AG08396 (cell line): ENCODE results near the gene PROM1.
A peak's percentile ranks its signal among the peaks of the same experiment; 100 is the strongest.

Experiments
- DNase-seq: peaks from one replicate; pipeline ENCODE4 v3.0.0; 2012; ENCODE audit warnings: low spot score, mixed read lengths

PROM1 gene

GRCh38 chr4:16062601-16063000 lies 21.2 kb downstream of the PROM1 start:
- no peak for DNase-seq

- no peak for DNase-seq
These were observed 27.0 kb downstream of the PROM1 start for GRCh38 chr4:16056681-16057385.

GRCh38 chr4:16055873-16056272 lies 27.9 kb downstream of the PROM1 start:
- DNase-seq = no peak

- DNase-seq = no peak
These were observed 28.4 kb downstream of the PROM1 start for GRCh38 chr4:16055471-16055870.

GRCh38 chr4:16052939-16053338 lies 30.9 kb downstream of the PROM1 start:
- no peak for DNase-seq

- DNase-seq = no peak
These were observed 31.8 kb downstream of the PROM1 start for GRCh38 chr4:16051980-16052379.

GRCh38 chr4:16051132-16051531 lies 32.7 kb downstream of the PROM1 start:
- no peak for DNase-seq

GRCh38 chr4:16050669-16051068 lies 33.2 kb downstream of the PROM1 start:
- no peak for DNase-seq

GRCh38 chr4:16048619-16049419 lies 35.0 kb downstream of the PROM1 start:
- no peak for DNase-seq

- DNase-seq = no peak
These were observed 38.1 kb downstream of the PROM1 start for GRCh38 chr4:16045687-16046086.

- DNase-seq = no peak
These were observed 40.0 kb downstream of the PROM1 start for GRCh38 chr4:16043642-16044498.

GRCh38 chr4:16039139-16039538 lies 44.7 kb downstream of the PROM1 start:
- DNase-seq = no peak

GRCh38 chr4:16037901-16038300 lies 45.9 kb downstream of the PROM1 start:
- no peak for DNase-seq

GRCh38 chr4:16035843-16036242 lies 48.0 kb downstream of the PROM1 start:
- DNase-seq = no peak

- no peak for DNase-seq
These were observed 49.6 kb downstream of the PROM1 start for GRCh38 chr4:16034010-16034748.

- DNase-seq = no peak
These were observed 51.4 kb downstream of the PROM1 start for GRCh38 chr4:16032396-16032770.

- DNase-seq = no peak
These were observed 52.1 kb downstream of the PROM1 start for GRCh38 chr4:16031546-16032395.

GRCh38 chr4:16029886-16030285 lies 53.9 kb downstream of the PROM1 start:
- no peak for DNase-seq

GRCh38 chr4:16029262-16029661 lies 54.6 kb downstream of the PROM1 start:
- peak; percentile 18 for DNase-seq

GRCh38 chr4:16027626-16028025 lies 56.2 kb downstream of the PROM1 start:
- DNase-seq = no peak

GRCh38 chr4:16027114-16027513 lies 56.7 kb downstream of the PROM1 start:
- no peak for DNase-seq
